IMR-90 (cell line): ENCODE results near the gene NEURL1. TPM values are rescaled to one million over a fixed set of nuclear protein-coding genes. Genes with fewer than 3 reads are reported as not detected.

Source experiments
- ATAC-seq: fragments of 200-7000 bp; cut with Tn5 transposase; 2 replicates; pipeline ENCODE4 v1.9.1; 2020; ENCODE audit warnings: low read depth, mild to moderate bottlenecking, moderate library complexity
- BruUV-seq: library from RNA; stranded (reverse); fragments of 400-500 nt; replicated peaks from 2 replicates; lab custom pipeline; 2021; lab: Mats Ljungman, UMichigan
- CTCF ChIA-PET: fragments of 300-600 bp; formaldehyde crosslinking; extraction: SDS; loops from one replicate; lab custom pipeline; 2021; ENCODE audit warnings: antibody characterized with exemption; lab: Yijun Ruan, JAX
- POLR2A ChIA-PET: fragments of 300-600 bp; sonication (Branson Sonifier 250); formaldehyde crosslinking; loops from one replicate; lab custom pipeline; 2022; ENCODE audit warnings: antibody characterized with exemption; ENCODE audit not compliant: unreplicated experiment; lab: Charles Lee
- DNase-seq: peaks from one replicate; pipeline ENCODE4 v3.0.0; 2013
- H2AFZ ChIP-seq: replicated peaks from 2 replicates; pipeline ENCODE3; 2013; ENCODE audit warnings: low read length, mild to moderate bottlenecking; ENCODE audit not compliant: poor library complexity
- H2AK5ac ChIP-seq: 2 replicates; pipeline ENCODE4 v1.6.1; 2013; ENCODE audit warnings: low read depth, low read length, inconsistent platforms
- H2AK9ac ChIP-seq: replicated peaks from 2 replicates; pipeline ENCODE3; 2013; ENCODE audit warnings: mild to moderate bottlenecking, low read depth, low read length, moderate library complexity; ENCODE audit not compliant: poor library complexity
- H2BK120ac ChIP-seq: 2 replicates; pipeline ENCODE4 v1.6.1; 2013; ENCODE audit warnings: low read depth, low read length, inconsistent platforms
- H2BK15ac ChIP-seq: 3 replicates; pipeline ENCODE4 v1.6.1; 2013; ENCODE audit warnings: low read depth, low read length, inconsistent platforms
- H2BK20ac ChIP-seq: 2 replicates; pipeline ENCODE4 v1.6.1; 2013; ENCODE audit warnings: low read depth, mild to moderate bottlenecking, inconsistent platforms, low read length, moderate library complexity
- H2BK5ac ChIP-seq: 2 replicates; pipeline ENCODE4 v1.6.1; 2013; ENCODE audit warnings: mild to moderate bottlenecking, low read depth, low read length, inconsistent platforms; ENCODE audit not compliant: poor library complexity, severe bottlenecking
- H3K14ac ChIP-seq: replicated peaks from 2 replicates; pipeline ENCODE4 v1.6.1; 2013; ENCODE audit warnings: low read depth, low read length, inconsistent platforms
- H3K18ac ChIP-seq: 2 replicates; pipeline ENCODE4 v1.6.1; 2013; ENCODE audit warnings: low read depth, low read length, control low read depth
- H3K23ac ChIP-seq: 2 replicates; pipeline ENCODE4 v1.6.1; 2013; ENCODE audit warnings: low read depth, low read length, inconsistent platforms
- H3K27ac ChIP-seq: 2 replicates; pipeline ENCODE4 v1.5.1; 2013; ENCODE audit warnings: mild to moderate bottlenecking, control low read depth, low read length; ENCODE audit not compliant: insufficient read depth
- H3K27me3 ChIP-seq: 2 replicates; pipeline ENCODE4 v1.6.1; 2013; ENCODE audit warnings: low read length; ENCODE audit not compliant: control insufficient read depth, insufficient read depth
- H3K36me3 ChIP-seq: 2 replicates; pipeline ENCODE4 v1.6.1; 2013; ENCODE audit warnings: low read length, mixed read lengths; ENCODE audit not compliant: control insufficient read depth, insufficient read depth
- H3K4ac ChIP-seq: 2 replicates; pipeline ENCODE4 v1.6.1; 2013; ENCODE audit warnings: low read depth, low read length, inconsistent platforms
- H3K4me1 ChIP-seq: 2 replicates; pipeline ENCODE4 v1.6.1; 2013; ENCODE audit warnings: low read length, mixed read lengths; ENCODE audit not compliant: control insufficient read depth, insufficient read depth
- H3K4me2 ChIP-seq: 2 replicates; pipeline ENCODE4 v1.6.1; 2013; ENCODE audit warnings: low read depth, mild to moderate bottlenecking, control low read depth, low read length, moderate library complexity
- H3K4me3 ChIP-seq: 2 replicates; pipeline ENCODE4 v1.5.1; 2013; ENCODE audit warnings: low read depth, mild to moderate bottlenecking, control low read depth, low read length, moderate library complexity; ENCODE audit not compliant: insufficient read depth
- H3K56ac ChIP-seq: 2 replicates; pipeline ENCODE4 v1.6.1; 2013; ENCODE audit warnings: low read length, inconsistent platforms; ENCODE audit not compliant: insufficient read depth; ENCODE audit errors: extremely low read depth
- H3K79me1 ChIP-seq, 2 experiments: 2 replicates each; pipeline ENCODE4 v1.6.1; 2013; ENCODE audit warnings: low read length in 2 of 2, inconsistent platforms in 1 of 2, low read depth in 1 of 2
- H3K9ac ChIP-seq: 2 replicates; pipeline ENCODE4 v1.6.1; 2013; ENCODE audit warnings: low read depth, low read length, control low read depth
- H3K9me1 ChIP-seq: 2 replicates; pipeline ENCODE4 v1.6.1; 2013; ENCODE audit warnings: low read length, inconsistent platforms; ENCODE audit not compliant: insufficient read depth
- H3K9me3 ChIP-seq: 2 replicates; pipeline ENCODE4 v1.6.1; 2013; ENCODE audit warnings: low read length; ENCODE audit not compliant: control insufficient read depth, insufficient read depth
- H4K20me1 ChIP-seq: 2 replicates; pipeline ENCODE4 v1.6.1; 2013; ENCODE audit warnings: low read length, inconsistent platforms; ENCODE audit not compliant: insufficient read depth
- H4K5ac ChIP-seq: 2 replicates; pipeline ENCODE4 v1.6.1; 2013; ENCODE audit warnings: mild to moderate bottlenecking, low read depth, low read length, control low read depth
- H4K8ac ChIP-seq, 2 experiments: 2 replicates each; pipeline ENCODE4 v1.6.1; 2013; ENCODE audit warnings: low read depth in 2 of 2, low read length in 2 of 2, control low read depth in 1 of 2, inconsistent platforms in 1 of 2
- H4K91ac ChIP-seq: 2 replicates; pipeline ENCODE4 v1.6.1; 2013; ENCODE audit warnings: low read depth, low read length, inconsistent platforms; ENCODE audit not compliant: insufficient read depth
- CEBPB ChIP-seq: IDR thresholded peaks from 2 replicates; pipeline ENCODE4 v1.6.1; 2012; ENCODE audit warnings: low read depth, low read length, improper control_type of control experiment
- FOS ChIP-seq: fragments of 150-350 bp; IDR thresholded peaks from 2 replicates; pipeline ENCODE4 v1.6.1; 2016; ENCODE audit warnings: low read depth, low read length
- MXI1 ChIP-seq: IDR thresholded peaks from 2 replicates; pipeline ENCODE4 v1.6.1; 2012; ENCODE audit warnings: low read depth, mild to moderate bottlenecking, low read length, moderate library complexity, borderline replicate concordance
- NFE2L2 ChIP-seq: fragments of 150-350 bp; IDR thresholded peaks from 2 replicates; pipeline ENCODE4 v1.6.1; 2016; ENCODE audit warnings: low read depth, mild to moderate bottlenecking, low read length
- POLR2A ChIP-seq: IDR thresholded peaks from 2 replicates; pipeline ENCODE4 v1.6.1; 2012; ENCODE audit warnings: mild to moderate bottlenecking, low read depth, low read length
- RFX5 ChIP-seq: IDR thresholded peaks from 2 replicates; pipeline ENCODE4 v1.8.0; 2012; ENCODE audit warnings: low read depth, mild to moderate bottlenecking, low read length, moderate library complexity
- SMC3 ChIP-seq: fragments of 150-350 bp; IDR thresholded peaks from 2 replicates; pipeline ENCODE4 v1.6.1; 2016; ENCODE audit warnings: low read depth, mild to moderate bottlenecking, antibody characterized with exemption, low read length, moderate library complexity
- WGBS, 2 experiments: methylation state at CpG; one replicate each; pipeline versions ENCODE4 v1.1.5 to v1.1.7; 2013; ENCODE audit warnings: missing lambda C conversion rate in 2 of 2; ENCODE audit not compliant: insufficient read length in 1 of 2; ENCODE audit errors: extremely low coverage in 2 of 2; 5-methylcytosine and 5-hydroxymethylcytosine counted together
- dilution Hi-C: fragments of 300-500 bp; cut with HindIII; formaldehyde crosslinking; loops from one replicate; pipeline ENCODE4 v1.14.3; 2018; ENCODE audit warnings: low sequenced_read_pairs; ENCODE audit not compliant: unreplicated experiment
- in situ Hi-C: fragments of 300-500 bp; cut with MboI; formaldehyde crosslinking; loops from 3 replicates; pipeline ENCODE4 v1.14.3; 2019; ENCODE audit warnings: low sequenced_read_pairs, inconsistent platforms, mixed read lengths
- intact Hi-C: fragments of 100-400 bp; cut with micrococcal nuclease; formaldehyde crosslinking; loops from 2 replicates; pipeline ENCODE4 v1.10.0; 2022
- polyA plus RNA-seq, 3 experiments: library from polyadenylated mRNA; depleted of rRNA; stranded (reverse); fragments of >200 nt; gene quantifications; 2 replicates each; pipeline ENCODE4 v1.2.3, GENCODE V29; 2012; ENCODE audit warnings: low replicate concordance in 1 of 3
- total RNA-seq: library from RNA; depleted of rRNA; stranded (reverse); fragments of >200 nt; gene quantifications from 2 replicates; pipeline ENCODE4 v1.2.3, GENCODE V29; 2012

NEURL1 gene
- total and polyA plus RNA-seq, 2 of the 4 experiments (the other 2 are of a cell fraction): 0.36 to 0.82 TPM

- H2BK120ac ChIP-seq: no peak overlapping the region
- no peak overlapping the region for H3K56ac ChIP-seq
- H2BK5ac ChIP-seq: no peak overlapping the region
- peaks cover 12% of the 10 kb centered on the region; the same call in 1 of the 2 replicates for H4K20me1 ChIP-seq
- H2AK9ac ChIP-seq: no peak overlapping the region
- no TSS peak for BruUV-seq
- in situ Hi-C loops (no loop called here), dilution Hi-C loops (no loop called here), intact Hi-C loops (no loop called here)
- peaks cover 4% of the 10 kb centered on the region; the same call in 1 of the 2 replicates for H3K4me1 ChIP-seq
- H2AK5ac ChIP-seq: no peak overlapping the region
- H3K18ac ChIP-seq: no peak overlapping the region
- CTCF ChIA-PET: no interaction called here
- no peak overlapping the region for H4K8ac ChIP-seq
- TF ChIP-seq CEBPB (no peak), MXI1 (no peak), NFE2L2 (no peak), SMC3 (no peak), RFX5 (no peak), POLR2A (no peak), FOS (no peak)
- no peak overlapping the region for H2AFZ ChIP-seq
- H4K91ac ChIP-seq: no peak overlapping the region
- no peak overlapping the region for H3K9ac ChIP-seq
- 99% methylated on average over 10 of the region's 23 CpGs; no CpG with 5 or more reads in 1 of the 2 experiments for WGBS, 2 experiments
- H2BK15ac ChIP-seq: no peak overlapping the region
- no peaks in the 10 kb centered on the region for H3K27me3 ChIP-seq
- ATAC-seq: no peak
- no peak overlapping the region for H3K4ac ChIP-seq
- peaks cover 0 to 34% of the 10 kb centered on the region in 2 experiments; a peak in 1 of 4 replicates for H3K79me1 ChIP-seq
- H4K5ac ChIP-seq: no peak overlapping the region
- H3K27ac ChIP-seq: no peak overlapping the region
- no peak overlapping the region for H3K4me2 ChIP-seq
- no peak overlapping the region for H3K23ac ChIP-seq
- H3K14ac ChIP-seq: no peak overlapping the region
- no peak overlapping the region for H3K4me3 ChIP-seq
- no peak for DNase-seq
- H3K36me3 ChIP-seq: peaks cover 58% of the 10 kb centered on the region
- POLR2A ChIA-PET: no interaction called here
- no peaks in the 10 kb centered on the region for H3K9me3 ChIP-seq
- peaks cover 10% of the 10 kb centered on the region for H3K9me1 ChIP-seq
- H2BK20ac ChIP-seq: no peak overlapping the region
Observed at GRCh38 chr10:103447187-103447586, 46.3 kb upstream of the NEURL1 start.
